GM18499 (cell line): ENCODE results near the gene CDKL1.

ENCODE experiments used
- ATAC-seq: cut with Tn5 transposase; IDR thresholded peaks from one replicate; pipeline ENCODE4 v1.9.1; 2021; ENCODE audit warnings: moderate number of reproducible peaks; ENCODE audit not compliant: insufficient read depth, unreplicated experiment

The CDKL1 gene

GRCh38 chr14:50290306-50290705, 106.4 kb downstream of the CDKL1 start:
- ATAC-seq, result no peak

DNA sequence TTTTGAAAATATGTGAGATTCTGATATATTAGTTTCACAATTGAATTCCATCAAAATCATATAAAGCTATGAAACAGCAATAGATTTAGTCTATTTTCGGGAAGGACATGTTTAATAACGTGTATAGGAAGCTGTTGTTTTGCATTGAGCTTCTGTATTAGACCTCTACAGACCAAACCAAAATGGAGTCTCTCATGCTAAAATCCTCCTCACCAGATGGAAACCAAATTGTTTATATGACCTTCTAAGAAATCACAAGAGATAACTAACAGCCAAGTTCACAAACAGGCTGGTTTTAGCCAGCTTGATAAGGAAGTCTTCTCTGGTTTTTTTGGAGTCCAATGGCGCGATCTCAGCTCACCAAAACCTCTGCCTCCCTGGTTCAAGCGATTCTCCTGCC, 108.5 kb downstream of the CDKL1 start:
- ATAC-seq, result no peak

- no peak for ATAC-seq
Observed at GRCh38 chr14:50285861-50286260, 110.8 kb downstream of the CDKL1 start.
